K562 (cell line): ENCODE results near the gene NAA15. TPM values are rescaled to one million over a fixed set of nuclear protein-coding genes. Genes with fewer than 3 reads are reported as not detected.

Experiments used
- DDX20 ChIP-seq: fragments of 450-650 bp; IDR thresholded peaks from 2 replicates; pipeline ENCODE4 v1.6.1; 2016; ENCODE audit warnings: missing genetic modification characterization, low read depth, mild to moderate bottlenecking, missing compliant biosample characterization, moderate library complexity
- HDAC1 ChIP-seq, 2 experiments: fragments of 450-650 bp; IDR thresholded peaks; 2 replicates each; pipeline ENCODE4 v1.6.1; 2016 to 2017; ENCODE audit warnings: inconsistent platforms in 1 of 2, mild to moderate bottlenecking in 1 of 2, moderate library complexity in 1 of 2
- MCM7 ChIP-seq, 2 experiments: fragments of 450-650 bp; IDR thresholded peaks; 2 replicates each; pipeline ENCODE4 v1.6.1; 2016 to 2018
- NFXL1 ChIP-seq: fragments of 450-650 bp; formaldehyde crosslinking; IDR thresholded peaks from 2 replicates; pipeline ENCODE4 v1.4.0; 2021; ENCODE audit warnings: mild to moderate bottlenecking
- PHF21A ChIP-seq: fragments of 450-650 bp; IDR thresholded peaks from 2 replicates; pipeline ENCODE4 v1.6.1; 2017; ENCODE audit warnings: low read depth, borderline replicate concordance
- RBM22 ChIP-seq: fragments of 200-400 bp; formaldehyde crosslinking; IDR thresholded peaks from 2 replicates; pipeline ENCODE4 v1.6.1; 2018; ENCODE audit warnings: low read length, low read depth; ENCODE audit not compliant: poor library complexity, severe bottlenecking
- STAT5A ChIP-seq: IDR thresholded peaks from 2 replicates; pipeline ENCODE4 v1.6.1; 2012; ENCODE audit warnings: low read length, inconsistent platforms, borderline replicate concordance
- polyA plus RNA-seq, 8 experiments: library from polyadenylated mRNA; depleted of rRNA in 4 of 8; stranded (reverse) in 5 of 8; unstranded in 3 of 8; fragments of >200 nt; fragmentation: Nextera tagmentation in 2 of 8; fragmentation: Illumina TruSeq in 1 of 8; extraction: Ambion mirVana in 2 of 8; extraction: Trizol in 1 of 8; gene quantifications; 2 replicates each; pipeline versions ENCODE4 v1.2.1 to v1.2.3, GENCODE V29; 2011 to 2014; ENCODE audit warnings: inconsistent platforms in 1 of 8, missing spikeins in 1 of 8
- total RNA-seq, 7 experiments: library from RNA; depleted of rRNA in 6 of 7; stranded (reverse); fragments of >200 nt in 6 of 7; fragmentation: Illumina TruSeq in 2 of 7; extraction: Trizol in 2 of 7; gene quantifications; 2 replicates each; pipeline versions ENCODE4 v1.2.1 to v1.2.3, GENCODE V29; 2011 to 2021; ENCODE audit warnings: low replicate concordance in 1 of 7
- TF ChIP-seq, protein P1 (sequence below): fragments of 150-350 bp; conservative IDR thresholded peaks from 2 replicates; pipeline ENCODE4 v1.6.1; 2014; ENCODE audit warnings: low read length

NAA15 gene
- total and polyA plus RNA-seq, 9 of the 15 experiments (the other 6 are each of a cell fraction or from before 2014, with no cell fraction given): 37.8 to 117 (median 63.2) TPM

DNA sequence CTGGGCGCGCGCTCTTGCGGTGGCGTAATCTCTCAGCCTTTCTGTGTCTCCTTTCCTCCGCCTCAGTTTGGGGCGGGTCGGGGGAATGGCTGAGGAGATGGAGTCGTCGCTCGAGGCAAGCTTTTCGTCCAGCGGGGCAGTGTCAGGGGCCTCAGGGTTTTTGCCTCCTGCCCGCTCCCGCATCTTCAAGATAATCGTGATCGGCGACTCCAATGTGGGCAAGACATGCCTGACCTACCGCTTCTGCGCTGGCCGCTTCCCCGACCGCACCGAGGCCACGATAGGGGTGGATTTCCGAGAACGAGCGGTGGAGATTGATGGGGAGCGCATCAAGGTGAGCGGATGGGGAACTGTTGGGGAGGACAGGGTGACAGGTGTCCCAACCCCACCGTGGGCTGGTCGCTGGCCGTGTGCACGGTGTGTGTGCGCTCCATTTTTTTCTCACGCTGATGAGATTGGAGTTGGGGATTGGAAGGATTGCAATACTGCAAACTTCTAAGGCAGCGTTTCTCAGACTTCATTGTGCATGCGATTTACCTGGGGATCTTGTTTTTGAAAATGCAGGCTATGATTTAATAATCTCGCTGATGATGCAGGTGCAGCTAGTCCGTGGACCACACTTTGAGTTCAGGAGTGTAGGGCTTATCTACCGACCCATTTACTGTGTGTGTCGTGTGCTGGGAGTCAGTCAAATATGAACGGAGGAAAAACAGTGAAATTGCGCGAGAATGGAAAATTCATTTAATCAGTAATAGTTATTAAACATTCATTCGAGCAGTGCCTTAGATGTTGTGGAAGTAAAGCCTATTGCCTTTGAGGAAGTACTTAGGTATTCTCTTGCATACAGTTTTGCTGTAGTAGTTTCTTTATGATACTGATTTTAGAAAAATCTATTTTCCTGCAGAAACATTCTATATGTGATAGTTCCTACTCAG, 153.1 kb downstream of the NAA15 start, which contains the start of gene RAB33B (continued):
- TF ChIP-seq, protein P1, sequence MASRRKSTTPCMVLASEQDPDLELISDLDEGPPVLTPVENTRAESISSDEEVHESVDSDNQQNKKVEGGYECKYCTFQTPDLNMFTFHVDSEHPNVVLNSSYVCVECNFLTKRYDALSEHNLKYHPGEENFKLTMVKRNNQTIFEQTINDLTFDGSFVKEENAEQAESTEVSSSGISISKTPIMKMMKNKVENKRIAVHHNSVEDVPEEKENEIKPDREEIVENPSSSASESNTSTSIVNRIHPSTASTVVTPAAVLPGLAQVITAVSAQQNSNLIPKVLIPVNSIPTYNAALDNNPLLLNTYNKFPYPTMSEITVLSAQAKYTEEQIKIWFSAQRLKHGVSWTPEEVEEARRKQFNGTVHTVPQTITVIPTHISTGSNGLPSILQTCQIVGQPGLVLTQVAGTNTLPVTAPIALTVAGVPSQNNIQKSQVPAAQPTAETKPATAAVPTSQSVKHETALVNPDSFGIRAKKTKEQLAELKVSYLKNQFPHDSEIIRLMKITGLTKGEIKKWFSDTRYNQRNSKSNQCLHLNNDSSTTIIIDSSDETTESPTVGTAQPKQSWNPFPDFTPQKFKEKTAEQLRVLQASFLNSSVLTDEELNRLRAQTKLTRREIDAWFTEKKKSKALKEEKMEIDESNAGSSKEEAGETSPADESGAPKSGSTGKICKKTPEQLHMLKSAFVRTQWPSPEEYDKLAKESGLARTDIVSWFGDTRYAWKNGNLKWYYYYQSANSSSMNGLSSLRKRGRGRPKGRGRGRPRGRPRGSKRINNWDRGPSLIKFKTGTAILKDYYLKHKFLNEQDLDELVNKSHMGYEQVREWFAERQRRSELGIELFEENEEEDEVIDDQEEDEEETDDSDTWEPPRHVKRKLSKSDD: no peak
- TF ChIP-seq STAT5A: no peak
- TF ChIP-seq DDX20 (tag): no peak
- no peak for TF ChIP-seq RBM22
- TF ChIP-seq NFXL1 (CRISPR knock-in tag): no peak
- no peak for TF ChIP-seq PHF21A
- TF ChIP-seq HDAC1 (IDR thresholded peaks at IDR 0.05): peak in 1 of 2 experiments; percentile 54; a peak in 1 of 4 replicates
- TF ChIP-seq MCM7 (IDR thresholded peaks at IDR 0.05): no peak
